ENCODE results near the gene RAET1L.
"Not testable (repeated sequence)": the region's sequence is repeated elsewhere in the genome, so short reads cannot be mapped to it uniquely, and the experiment has no call there.

The RAET1L gene

GRCh38 chr6:150043501-150044412, 18.4 kb upstream of the RAET1L start:
- DNase-seq, result no peak

- no peak for DNase-seq
These were observed 17.8 kb upstream of the RAET1L start for GRCh38 chr6:150043096-150043495.

GRCh38 chr6:150038202-150039062, 13.1 kb upstream of the RAET1L start:
- DNase-seq, result no peak

- DNase-seq, result no peak
These were observed 12.3 kb upstream of the RAET1L start for GRCh38 chr6:150037526-150038201.

- DNase-seq, result no peak
These were observed 10.7 kb upstream of the RAET1L start for GRCh38 chr6:150036081-150036480.

GRCh38 chr6:150033207-150033771, 8.0 kb upstream of the RAET1L start:
- no peak for DNase-seq

GRCh38 chr6:150032598-150032997, 7.3 kb upstream of the RAET1L start:
- no peak for DNase-seq

GRCh38 chr6:150030611-150031010, 5.3 kb upstream of the RAET1L start:
- no peak for DNase-seq

GRCh38 chr6:150029749-150030148, 4.4 kb upstream of the RAET1L start:
- no peak for DNase-seq

GRCh38 chr6:150029276-150029675, 3.9 kb upstream of the RAET1L start:
- DNase-seq, result no peak

GRCh38 chr6:150028799-150029198, 3.5 kb upstream of the RAET1L start:
- no peak for DNase-seq

GRCh38 chr6:150027806-150028565, 2.7 kb upstream of the RAET1L start:
- DNase-seq, result no peak

- DNase-seq, result no peak
These were observed 1.9 kb upstream of the RAET1L start for GRCh38 chr6:150026976-150027805.

- no peak for DNase-seq
These were observed 631 bp downstream of the RAET1L start for GRCh38 chr6:150024646-150025155.

- DNase-seq, result not testable (repeated sequence)
These were observed 1.3 kb downstream of the RAET1L start for GRCh38 chr6:150024021-150024420.

GRCh38 chr6:150021870-150022269, 3.5 kb downstream of the RAET1L start:
- not testable (repeated sequence) for DNase-seq

- no peak for DNase-seq
These were observed 6.3 kb downstream of the RAET1L start for GRCh38 chr6:150018846-150019580.

GRCh38 chr6:150017186-150017521, 8.2 kb downstream of the RAET1L start:
- DNase-seq, result not testable (repeated sequence)

- peak; percentile 56 to 83 for DNase-seq
These were observed 8.8 kb downstream of the RAET1L start for GRCh38 chr6:150016324-150017185.
